H9 (cell line): ENCODE measurements around the gene SNRPB2. TPM values are rescaled to one million over a fixed set of nuclear protein-coding genes. Genes with fewer than 3 reads are reported as not detected.

Experiments used
- DNase-seq: peaks from one replicate; pipeline ENCODE4 v3.0.0-alpha.2; 2017
- H2AFZ ChIP-seq: one replicate; pipeline ENCODE4 v1.6.1; 2013; ENCODE audit warnings: mild to moderate bottlenecking, low read length, control low read depth, moderate library complexity
- H2AK5ac ChIP-seq: 2 replicates; pipeline ENCODE4 v1.6.1; 2013; ENCODE audit warnings: low read length, control low read depth, mixed read lengths; ENCODE audit not compliant: insufficient read length
- H2BK120ac ChIP-seq: one replicate; pipeline ENCODE4 v1.6.1; 2013; ENCODE audit warnings: low read depth, mild to moderate bottlenecking, low read length, control low read depth, inconsistent platforms; ENCODE audit not compliant: poor library complexity, severe bottlenecking
- H2BK12ac ChIP-seq: 2 replicates; pipeline ENCODE4 v1.6.1; 2013; ENCODE audit warnings: low read length, control low read depth, mixed read lengths, low read depth; ENCODE audit not compliant: insufficient read length
- H2BK15ac ChIP-seq: 2 replicates; pipeline ENCODE4 v1.6.1; 2013; ENCODE audit warnings: low read depth, low read length, control low read depth
- H2BK20ac ChIP-seq: one replicate; pipeline ENCODE4 v1.6.1; 2013; ENCODE audit warnings: low read depth, mild to moderate bottlenecking, low read length, control low read depth, inconsistent platforms; ENCODE audit not compliant: poor library complexity, severe bottlenecking
- H2BK5ac ChIP-seq: 2 replicates; pipeline ENCODE4 v1.6.1; 2013; ENCODE audit warnings: low read length, control low read depth, mixed read lengths; ENCODE audit not compliant: insufficient read length
- H3K14ac ChIP-seq: 2 replicates; pipeline ENCODE4 v1.6.1; 2013; ENCODE audit warnings: low read length, control low read depth; ENCODE audit not compliant: insufficient read depth
- H3K18ac ChIP-seq: 2 replicates; pipeline ENCODE4 v1.6.1; 2013; ENCODE audit warnings: low read depth, mild to moderate bottlenecking, mixed read lengths, low read length, control low read depth; ENCODE audit not compliant: insufficient read length
- H3K23ac ChIP-seq: 2 replicates; pipeline ENCODE4 v1.6.1; 2013; ENCODE audit warnings: low read length, control low read depth, mixed read lengths, low read depth; ENCODE audit not compliant: insufficient read length
- H3K23me2 ChIP-seq: 2 replicates; pipeline ENCODE4 v1.6.1; 2013; ENCODE audit warnings: low read depth, mild to moderate bottlenecking, mixed read lengths, low read length, control low read depth; ENCODE audit not compliant: insufficient read length, poor library complexity, severe bottlenecking
- H3K27ac ChIP-seq: 2 replicates; pipeline ENCODE4 v1.5.1; 2013; ENCODE audit warnings: low read length, control low read depth, mixed read lengths, low read depth; ENCODE audit not compliant: insufficient read length
- H3K27me3 ChIP-seq: 2 replicates; pipeline ENCODE4 v1.6.1; 2013; ENCODE audit warnings: low read length, control low read depth, inconsistent platforms; ENCODE audit not compliant: insufficient read depth
- H3K4ac ChIP-seq: 2 replicates; pipeline ENCODE4 v1.6.1; 2013; ENCODE audit warnings: low read depth, mild to moderate bottlenecking, control low read depth, inconsistent platforms, low read length, moderate library complexity
- H3K4me1 ChIP-seq: 2 replicates; pipeline ENCODE4 v1.6.1; 2013; ENCODE audit warnings: low read length, control low read depth, inconsistent platforms; ENCODE audit not compliant: insufficient read depth
- H3K4me2 ChIP-seq: 2 replicates; pipeline ENCODE4 v1.6.1; 2013; ENCODE audit warnings: low read length, control low read depth, mixed read lengths; ENCODE audit not compliant: insufficient read length, insufficient read depth
- H3K56ac ChIP-seq: 2 replicates; pipeline ENCODE4 v1.6.1; 2013; ENCODE audit warnings: low read depth, mild to moderate bottlenecking, mixed read lengths, low read length, control low read depth; ENCODE audit not compliant: insufficient read length
- H3K79me1 ChIP-seq: 2 replicates; pipeline ENCODE4 v1.6.1; 2013; ENCODE audit warnings: low read depth, mild to moderate bottlenecking, moderate library complexity, low read length, control low read depth, inconsistent platforms; ENCODE audit not compliant: insufficient read depth, poor library complexity, severe bottlenecking
- H3K79me2 ChIP-seq: 2 replicates; pipeline ENCODE4 v1.6.1; 2013; ENCODE audit warnings: low read length, control low read depth, inconsistent platforms; ENCODE audit not compliant: insufficient read depth
- H3K9ac ChIP-seq: 2 replicates; pipeline ENCODE4 v1.6.1; 2013; ENCODE audit warnings: low read length, control low read depth, mixed read lengths; ENCODE audit not compliant: insufficient read length; ENCODE audit errors: extremely low read depth
- H3K9me3 ChIP-seq: one replicate; pipeline ENCODE4 v1.6.1; 2013; ENCODE audit warnings: low read depth, low read length, inconsistent platforms; ENCODE audit not compliant: control insufficient read depth
- H3T11ph ChIP-seq: one replicate; pipeline ENCODE4 v1.6.1; 2013; ENCODE audit warnings: mild to moderate bottlenecking, low read length, control low read depth, inconsistent platforms
- H4K20me1 ChIP-seq: one replicate; pipeline ENCODE4 v1.6.1; 2013; ENCODE audit not compliant: control insufficient read depth, insufficient read length, insufficient read depth
- H4K5ac ChIP-seq: 2 replicates; pipeline ENCODE4 v1.6.1; 2013; ENCODE audit warnings: low read depth, mild to moderate bottlenecking, mixed read lengths, low read length, control low read depth; ENCODE audit not compliant: insufficient read length
- H4K8ac ChIP-seq: replicated peaks from 2 replicates; pipeline ENCODE4 v1.6.1; 2013; ENCODE audit warnings: low read length, control low read depth, mixed read lengths, low read depth; ENCODE audit not compliant: insufficient read length
- H4K91ac ChIP-seq: 2 replicates; pipeline ENCODE4 v1.6.1; 2013; ENCODE audit warnings: low read depth, mild to moderate bottlenecking, moderate library complexity, mixed read lengths, low read length, control low read depth; ENCODE audit not compliant: insufficient read length
- H3K27ac Mint-ChIP-seq, 3 experiments: 2 replicates in 2 of 3; 3 replicates in 1 of 3; pipeline ENCODE4 v1.8.0; 2020 to 2021; ENCODE audit warnings: mixed read lengths in 3 of 3, mild to moderate bottlenecking in 1 of 3, moderate library complexity in 1 of 3
- H3K27me3 Mint-ChIP-seq: 2 replicates; pipeline ENCODE4 v1.8.0; 2021; ENCODE audit warnings: low read depth, mild to moderate bottlenecking, moderate library complexity, mixed read lengths
- H3K36me3 Mint-ChIP-seq, 3 experiments: 2 replicates in 2 of 3; 3 replicates in 1 of 3; pipeline ENCODE4 v1.8.0; 2020 to 2021; ENCODE audit warnings: low read depth in 3 of 3, mixed read lengths in 3 of 3; ENCODE audit not compliant: insufficient read depth in 1 of 3
- H3K4me1 Mint-ChIP-seq, 2 experiments: 2 replicates each; pipeline ENCODE4 v1.8.0; 2020; ENCODE audit warnings: mixed read lengths in 2 of 2
- H3K4me3 Mint-ChIP-seq, 2 experiments: 2 replicates in 1 of 2; 3 replicates in 1 of 2; pipeline ENCODE4 v1.8.0; 2020 to 2021; ENCODE audit warnings: mild to moderate bottlenecking in 2 of 2, mixed read lengths in 2 of 2, moderate library complexity in 1 of 2
- H3K9me3 Mint-ChIP-seq, 2 experiments: 2 replicates in 1 of 2; 3 replicates in 1 of 2; pipeline ENCODE4 v1.8.0; 2020; ENCODE audit warnings: mild to moderate bottlenecking in 2 of 2, mixed read lengths in 2 of 2, moderate library complexity in 1 of 2
- CTCF ChIP-seq: fragments of 200-600 bp; sonication (generic); conservative IDR thresholded peaks from 3 replicates; pipeline ENCODE4 v1.8.0; 2021; ENCODE audit warnings: antibody characterized with exemption, mild to moderate bottlenecking
- WGBS: extraction: QIAGEN DNeasy Blood & Tissue Kit; methylation state at CpG from one replicate; pipeline ENCODE4 v1.1.7; 2013; ENCODE audit warnings: missing lambda C conversion rate, low lambda C conversion rate, mixed read lengths; ENCODE audit not compliant: insufficient read length; ENCODE audit errors: extremely low coverage; 5-methylcytosine and 5-hydroxymethylcytosine counted together
- total RNA-seq: library from RNA; stranded (reverse); gene quantifications from 2 replicates; pipeline ENCODE4 v1.2.1, GENCODE V29; 2021

SNRPB2 gene
- total RNA-seq, 1 experiment from 2014 or later, result 93.2 TPM

- Histone ChIP-seq H4K20me1 (no peaks in the 10 kb centered on the region), H2BK5ac (no peak overlapping the region), H3K9me3 (no peaks in the 10 kb centered on the region), H3K4me2 (no peak overlapping the region), H2AK5ac (no peak overlapping the region), H2BK15ac (no peak overlapping the region), H3K14ac (no peak overlapping the region), H3K27ac (no peak overlapping the region), H4K91ac (no peak overlapping the region), H2BK12ac (no peak overlapping the region), H3K9ac (no peak overlapping the region), H3K4ac (no peak overlapping the region), H2AFZ (no peak overlapping the region), H3K79me2 (no peaks in the 10 kb centered on the region), H3K56ac (no peak overlapping the region), H3K4me1 (no peaks in the 10 kb centered on the region), H2BK120ac (no peak overlapping the region), H3K79me1 (no peaks in the 10 kb centered on the region), H2BK20ac (no peak overlapping the region), H4K5ac (no peak overlapping the region), H4K8ac (no peak overlapping the region), H3K23me2 (no peaks in the 10 kb centered on the region), H3K18ac (no peak overlapping the region), H3T11ph (no peak overlapping the region), H3K23ac (no peak overlapping the region), H3K27me3 (no peaks in the 10 kb centered on the region)
- H3K27me3 Mint-ChIP-seq, result no peaks in the 10 kb centered on the region
- peaks cover 3 to 9% of the 10 kb centered on the region in 2 experiments; a peak in 2 of 4 replicates for H3K4me1 Mint-ChIP-seq
- no peak overlapping the region for H3K27ac Mint-ChIP-seq
- H3K4me3 Mint-ChIP-seq, result no peak overlapping the region
- no CpG with 5 or more reads among the region's 1 CpG for WGBS
- peaks cover 10 to 11% of the 10 kb centered on the region in 2 experiments; a peak in 4 of 5 replicates for H3K9me3 Mint-ChIP-seq
- peaks cover 0 to 4% (median 3%) of the 10 kb centered on the region in 3 experiments; a peak in 3 of 7 replicates for H3K36me3 Mint-ChIP-seq
- no peak for TF ChIP-seq CTCF
- DNase-seq, result no peak
Observed at GRCh38 chr20:16775961-16776360, 46.1 kb downstream of the SNRPB2 start.
